CD4-positive, alpha-beta memory T cell (primary cell): ENCODE measurements around the gene ERICH6. TPM values are rescaled to one million over a fixed set of nuclear protein-coding genes. Genes with fewer than 3 reads are reported as not detected.

ENCODE experiments used
- CTCF ChIA-PET: fragments of 350-600 bp; sonication (Branson Sonifier 250); formaldehyde crosslinking; loops from one replicate; lab custom pipeline; 2021; ENCODE audit warnings: inconsistent platforms; ENCODE audit not compliant: partially characterized antibody; lab: Charles Lee
- POLR2A ChIA-PET: fragments of 350-600 bp; sonication (Branson Sonifier 250); formaldehyde crosslinking; loops from one replicate; lab custom pipeline; 2021; ENCODE audit not compliant: partially characterized antibody; lab: Charles Lee
- DNase-seq, 5 donors: peaks; one replicate each; pipeline versions ENCODE4 v3.0.0 to v3.0.0-alpha.2; 2020 to 2022; ENCODE audit warnings: mixed read lengths in 1 of 5
- H3K27ac ChIP-seq: one replicate; pipeline ENCODE4 v1.7.0; 2013; ENCODE audit warnings: low read depth, low read length
- H3K27me3 ChIP-seq: 2 replicates; pipeline ENCODE4 v1.7.0; 2013; ENCODE audit warnings: mild to moderate bottlenecking, low read length, moderate library complexity; ENCODE audit not compliant: insufficient read depth
- H3K36me3 ChIP-seq: 2 replicates; pipeline ENCODE4 v1.7.0; 2013; ENCODE audit warnings: mild to moderate bottlenecking, low read length, moderate library complexity; ENCODE audit not compliant: insufficient read depth
- H3K4me1 ChIP-seq: 2 replicates; pipeline ENCODE4 v1.7.0; 2013; ENCODE audit warnings: mild to moderate bottlenecking, low read length, moderate library complexity; ENCODE audit not compliant: insufficient read depth
- H3K4me3 ChIP-seq, 2 donors: one replicate each; pipeline ENCODE4 v1.7.0; 2013; ENCODE audit warnings: low read length in 2 of 2, mild to moderate bottlenecking in 1 of 2
- H3K9me3 ChIP-seq, 2 donors: one replicate each; pipeline ENCODE4 v1.7.0; 2013; ENCODE audit warnings: low read length in 2 of 2, control low read depth in 1 of 2; ENCODE audit not compliant: control insufficient read depth in 1 of 2
- H3K27ac Mint-ChIP-seq, 7 donors: one replicate each; pipeline ENCODE4 v1.8.0; 2020 to 2021; ENCODE audit warnings: mixed read lengths in 7 of 7, mild to moderate bottlenecking in 6 of 7, inconsistent platforms in 3 of 7, moderate library complexity in 3 of 7
- H3K27me3 Mint-ChIP-seq, 2 donors: one replicate each; pipeline ENCODE4 v1.8.0; 2020 to 2021; ENCODE audit warnings: mixed read lengths in 2 of 2
- H3K36me3 Mint-ChIP-seq, 2 donors: one replicate each; pipeline ENCODE4 v1.8.0; 2020 to 2021; ENCODE audit warnings: mixed read lengths in 2 of 2, inconsistent platforms in 1 of 2, mild to moderate bottlenecking in 1 of 2
- H3K4me1 Mint-ChIP-seq, 4 donors: one replicate each; pipeline ENCODE4 v1.8.0; 2020 to 2021; ENCODE audit warnings: mixed read lengths in 4 of 4, mild to moderate bottlenecking in 1 of 4
- H3K4me3 Mint-ChIP-seq, 8 donors: one replicate each; pipeline ENCODE4 v1.8.0; 2020 to 2021; ENCODE audit warnings: mixed read lengths in 8 of 8, mild to moderate bottlenecking in 7 of 8, moderate library complexity in 6 of 8, inconsistent platforms in 3 of 8
- H3K9me3 Mint-ChIP-seq, 8 donors: one replicate each; pipeline ENCODE4 v1.8.0; 2020 to 2021; ENCODE audit warnings: mixed read lengths in 8 of 8, mild to moderate bottlenecking in 5 of 8, inconsistent platforms in 3 of 8, moderate library complexity in 1 of 8
- intact Hi-C: fragments of 100-400 bp; cut with micrococcal nuclease; formaldehyde crosslinking; loops from one replicate; pipeline ENCODE4 v1.15.1; 2023
- polyA plus RNA-seq, 2 donors: library from polyadenylated mRNA; unstranded; fragments of 300-500 nt; fragmentation: Illumina TruSeq; gene quantifications; one replicate each; pipeline ENCODE4 v1.2.3, GENCODE V29; 2021
- total RNA-seq, 2 experiments: library from RNA; stranded (reverse); gene quantifications; one replicate each; pipeline ENCODE4 v1.2.3, GENCODE V29; 2021

ERICH6 gene
- total and polyA plus RNA-seq, 4 experiments from 2014 or later = 0.75 TPM; not detected in 3

GRCh38 chr3:150682824-150683223, 20.9 kb downstream of the ERICH6 start:
- H3K27ac ChIP-seq = no peak overlapping the region
- CTCF ChIA-PET = no interaction called here
- no peak overlapping the region for H3K4me3 ChIP-seq
- intact Hi-C loops = no loop called here
- peaks cover 15% of the 10 kb centered on the region for H3K4me1 ChIP-seq
- H3K27ac Mint-ChIP-seq = peak overlapping the region in 1 of 7 donors; percentile 19
- H3K36me3 ChIP-seq = no peaks in the 10 kb centered on the region
- no peaks in the 10 kb centered on the region for H3K36me3 Mint-ChIP-seq
- H3K27me3 ChIP-seq = no peaks in the 10 kb centered on the region
- H3K4me1 Mint-ChIP-seq = peaks cover 10 to 12% (median 12%) of the 10 kb centered on the region in 4 donors
- POLR2A ChIA-PET = interaction anchor here (0.6 kb wide), 1 partner anchor 10 kb away, joined by 3 read pairs; no protein-coding TSS in a partner anchor
- H3K27me3 Mint-ChIP-seq = no peaks in the 10 kb centered on the region
- DNase-seq = no peak
- H3K4me3 Mint-ChIP-seq = no peak overlapping the region
- no peaks in the 10 kb centered on the region for H3K9me3 ChIP-seq
- no peaks in the 10 kb centered on the region for H3K9me3 Mint-ChIP-seq

GRCh38 chr3:150682279-150682678, 21.4 kb downstream of the ERICH6 start:
- Histone ChIP-seq H3K27me3 (no peaks in the 10 kb centered on the region), H3K4me1 (peaks cover 15% of the 10 kb centered on the region), H3K4me3 (no peak overlapping the region), H3K36me3 (no peaks in the 10 kb centered on the region), H3K9me3 (no peaks in the 10 kb centered on the region), H3K27ac (no peak overlapping the region)
- Mint-ChIP-seq H3K4me3 (no peak overlapping the region), H3K36me3 (no peaks in the 10 kb centered on the region), H3K9me3 (no peaks in the 10 kb centered on the region), H3K27me3 (no peaks in the 10 kb centered on the region), H3K27ac (peak overlapping the region in 1 of 7 donors; percentile 53), H3K4me1 (peaks cover 10 to 12% (median 12%) of the 10 kb centered on the region in 4 donors)
- POLR2A ChIA-PET = no interaction called here
- CTCF ChIA-PET = no interaction called here
- DNase-seq = no peak
- intact Hi-C loops = no loop called here

- H3K36me3 ChIP-seq = no peaks in the 10 kb centered on the region
- intact Hi-C loops = no loop called here
- Mint-ChIP-seq H3K27me3 (no peaks in the 10 kb centered on the region), H3K9me3 (peaks cover 0 to 5% (median 4%) of the 10 kb centered on the region in 8 donors), H3K4me1 (peaks cover 10 to 12% (median 12%) of the 10 kb centered on the region in 4 donors), H3K36me3 (peaks cover 0 to 2% of the 10 kb centered on the region in 2 donors), H3K27ac (peak overlapping the region in 2 of 7 donors; percentile 7 to 54), H3K4me3 (peak overlapping the region in 6 of 8 donors; percentile 1 to 62 (median 14))
- no peaks in the 10 kb centered on the region for H3K9me3 ChIP-seq
- ChIA-PET POLR2A (interaction anchor here (0.7 to 1.4 kb wide), 3 partner anchors 15 to 23 kb away, joined by 3 to 5 read pairs (median 3); partner anchors contain the start of gene ERICH6), CTCF (no interaction called here)
- peak in 4 of 5 donors; percentile 13 to 38 (median 28) for DNase-seq
- H3K4me3 ChIP-seq = no peak overlapping the region
- peaks cover 15% of the 10 kb centered on the region for H3K4me1 ChIP-seq
- H3K27me3 ChIP-seq = no peaks in the 10 kb centered on the region
- no peak overlapping the region for H3K27ac ChIP-seq
These were observed 22.7 kb downstream of the ERICH6 start for GRCh38 chr3:150681057-150681456.

DNA sequence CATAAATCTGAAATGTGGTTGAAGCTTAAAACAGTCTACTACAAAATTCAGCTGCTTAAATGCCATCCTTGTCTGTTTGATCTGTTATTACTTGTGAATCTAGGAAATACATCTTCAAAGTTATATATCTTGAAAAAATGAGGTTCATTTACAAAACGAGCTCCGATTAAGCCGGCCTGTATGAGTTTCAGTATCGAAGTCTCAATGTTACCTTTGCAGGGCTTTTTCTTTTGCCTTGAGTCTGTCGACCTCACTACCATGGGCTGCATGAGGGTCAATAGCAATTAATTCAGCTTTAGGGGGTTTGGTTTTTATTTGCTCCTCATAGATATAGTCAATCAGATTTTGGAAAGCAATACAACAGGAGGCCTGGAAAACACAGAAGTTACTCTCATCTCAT, 23.2 kb downstream of the ERICH6 start:
- no peaks in the 10 kb centered on the region for H3K27me3 ChIP-seq
- H3K9me3 Mint-ChIP-seq = peaks cover 0 to 10% (median 9%) of the 10 kb centered on the region in 8 donors
- H3K27ac Mint-ChIP-seq = peak overlapping the region in 5 of 7 donors; percentile 23 to 82 (median 59)
- peaks cover 0 to 7% of the 10 kb centered on the region in 2 donors for H3K36me3 Mint-ChIP-seq
- no peak for DNase-seq
- no peaks in the 10 kb centered on the region for H3K27me3 Mint-ChIP-seq
- ChIA-PET POLR2A (interaction anchor here (0.7 to 1.4 kb wide), 3 partner anchors 15 to 23 kb away, joined by 3 to 5 read pairs (median 3); partner anchors contain the start of gene ERICH6), CTCF (interaction anchor here (1.3 kb wide), 1 partner anchor 23 kb away, joined by 3 read pairs; the partner anchor contains the start of gene ERICH6)
- H3K4me1 ChIP-seq = peaks cover 15% of the 10 kb centered on the region
- H3K36me3 ChIP-seq = no peaks in the 10 kb centered on the region
- H3K4me3 Mint-ChIP-seq = peak overlapping the region in 6 of 8 donors; percentile 4 to 61 (median 42)
- H3K4me1 Mint-ChIP-seq = peaks cover 10 to 12% (median 12%) of the 10 kb centered on the region in 4 donors
- no peak overlapping the region for H3K27ac ChIP-seq
- no peak overlapping the region for H3K4me3 ChIP-seq
- H3K9me3 ChIP-seq = no peaks in the 10 kb centered on the region
- intact Hi-C loops = no loop called here

DNA sequence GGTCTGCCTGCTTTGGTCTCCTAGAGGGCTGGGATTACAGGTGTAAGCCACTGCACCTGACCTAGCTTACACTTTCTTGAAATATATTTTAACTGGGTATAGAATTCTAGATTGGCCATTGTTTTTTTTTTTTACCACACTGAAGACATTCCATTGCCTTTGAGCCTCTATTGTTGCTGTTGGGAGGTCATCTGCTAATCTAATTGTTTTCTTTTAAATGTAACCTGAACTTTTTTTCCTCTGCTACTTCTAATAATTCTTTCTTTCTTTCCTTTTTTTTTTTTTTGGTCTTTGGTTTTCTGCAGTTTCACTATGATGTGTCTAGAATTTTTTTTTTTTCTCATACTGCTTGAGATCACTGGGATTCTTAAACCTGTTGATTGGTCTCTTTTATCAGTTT, 28.1 kb downstream of the ERICH6 start:
- H3K4me3 Mint-ChIP-seq = peak overlapping the region in 1 of 8 donors; percentile 38
- peaks cover 3 to 4% (median 3%) of the 10 kb centered on the region in 4 donors for H3K4me1 Mint-ChIP-seq
- Histone ChIP-seq H3K4me3 (no peak overlapping the region), H3K27ac (no peak overlapping the region), H3K4me1 (peaks cover 4% of the 10 kb centered on the region), H3K27me3 (no peaks in the 10 kb centered on the region), H3K9me3 (no peaks in the 10 kb centered on the region), H3K36me3 (no peaks in the 10 kb centered on the region)
- peaks cover 0 to 7% of the 10 kb centered on the region in 2 donors for H3K36me3 Mint-ChIP-seq
- H3K9me3 Mint-ChIP-seq = peaks cover 0 to 22% (median 17%) of the 10 kb centered on the region in 8 donors
- intact Hi-C loops = no loop called here
- H3K27ac Mint-ChIP-seq = no peak overlapping the region
- no peak for DNase-seq
- ChIA-PET CTCF (no interaction called here), POLR2A (no interaction called here)
- H3K27me3 Mint-ChIP-seq = peaks cover 2 to 4% of the 10 kb centered on the region in 2 donors

DNA sequence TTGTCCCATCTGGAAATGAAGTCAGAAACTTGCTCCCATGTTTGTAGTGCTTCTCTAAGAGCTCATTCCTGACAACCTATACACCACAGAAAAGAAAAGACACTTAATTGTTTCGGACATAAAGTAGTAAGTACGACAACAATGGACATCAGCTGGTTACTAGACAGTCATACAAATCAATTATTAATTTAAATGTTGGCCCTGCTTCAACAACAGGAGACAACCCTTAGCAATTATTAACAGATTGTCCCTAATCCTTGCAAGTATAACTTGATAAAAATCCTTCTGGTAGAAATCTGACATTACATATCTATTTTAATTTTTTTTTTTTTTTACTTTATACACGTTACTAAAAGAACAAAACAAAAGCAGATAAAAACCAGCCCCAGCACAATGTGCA, 29.8 kb downstream of the ERICH6 start:
- ChIA-PET CTCF (no interaction called here), POLR2A (no interaction called here)
- H3K27me3 Mint-ChIP-seq = peaks cover 3 to 6% of the 10 kb centered on the region in 2 donors
- no peak overlapping the region for H3K27ac Mint-ChIP-seq
- no peak for DNase-seq
- peaks cover 0 to 22% (median 17%) of the 10 kb centered on the region in 8 donors for H3K9me3 Mint-ChIP-seq
- Histone ChIP-seq H3K4me3 (no peak overlapping the region), H3K4me1 (no peaks in the 10 kb centered on the region), H3K27ac (no peak overlapping the region), H3K9me3 (no peaks in the 10 kb centered on the region), H3K27me3 (no peaks in the 10 kb centered on the region), H3K36me3 (no peaks in the 10 kb centered on the region)
- peaks cover 0 to 7% of the 10 kb centered on the region in 2 donors for H3K36me3 Mint-ChIP-seq
- peaks cover 0 to 2% (median 0%) of the 10 kb centered on the region in 4 donors for H3K4me1 Mint-ChIP-seq
- H3K4me3 Mint-ChIP-seq = no peak overlapping the region
- intact Hi-C loops = no loop called here

GRCh38 chr3:150666167-150666566, 37.6 kb downstream of the ERICH6 start:
- Histone ChIP-seq H3K4me3 (no peak overlapping the region), H3K27me3 (no peaks in the 10 kb centered on the region), H3K4me1 (peaks cover 11% of the 10 kb centered on the region), H3K27ac (no peak overlapping the region), H3K36me3 (no peaks in the 10 kb centered on the region), H3K9me3 (no peaks in the 10 kb centered on the region)
- H3K36me3 Mint-ChIP-seq = no peaks in the 10 kb centered on the region
- intact Hi-C loops = no loop called here
- H3K27ac Mint-ChIP-seq = peak overlapping the region in 1 of 7 donors; percentile 48
- H3K27me3 Mint-ChIP-seq = peaks cover 5 to 11% of the 10 kb centered on the region in 2 donors
- peak in 2 of 5 donors; percentile 4 to 6 for DNase-seq
- H3K4me3 Mint-ChIP-seq = peak overlapping the region in 6 of 8 donors; percentile 4 to 44 (median 24)
- POLR2A ChIA-PET = interaction anchor here (1.2 kb wide), 1 partner anchor 14 kb away, joined by 5 read pairs; no protein-coding TSS in a partner anchor
- CTCF ChIA-PET = no interaction called here
- H3K4me1 Mint-ChIP-seq = peaks cover 8 to 19% (median 10%) of the 10 kb centered on the region in 4 donors
- no peaks in the 10 kb centered on the region for H3K9me3 Mint-ChIP-seq
